Activated CD8-positive, alpha-beta memory T cell treated with anti-CD3 and anti-CD28 coated beads, Interleukin-2, amount 50 U/mL, for 1 hour (primary cell): Measurements from ENCODE around the gene CNTROB.
A peak's percentile ranks its signal among the peaks of the same experiment; 100 is the strongest.

Experiments used
- DNase-seq: peaks from one replicate; pipeline ENCODE4 v3.0.0-alpha.2; 2020; ENCODE audit errors: extremely low read depth

CNTROB gene

DNA sequence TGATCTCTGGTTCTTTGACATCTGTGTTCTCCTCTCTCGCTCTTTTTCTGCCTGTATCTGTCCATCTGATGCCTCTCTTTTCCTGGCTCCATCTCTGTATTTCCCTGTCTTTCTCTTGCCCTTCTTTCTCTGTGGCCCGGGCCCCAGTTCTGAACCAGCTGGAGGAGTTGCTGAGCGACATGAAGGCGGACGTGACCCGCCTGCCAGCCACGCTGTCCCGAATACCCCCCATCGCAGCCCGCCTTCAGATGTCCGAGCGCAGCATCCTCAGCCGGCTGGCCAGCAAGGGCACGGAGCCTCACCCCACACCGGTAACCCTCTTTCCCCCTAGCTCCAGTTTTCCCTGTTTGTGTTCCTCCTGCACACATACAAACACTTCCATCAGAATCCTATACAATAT, 21.7 kb upstream of the CNTROB start:
- no peak for DNase-seq

DNA sequence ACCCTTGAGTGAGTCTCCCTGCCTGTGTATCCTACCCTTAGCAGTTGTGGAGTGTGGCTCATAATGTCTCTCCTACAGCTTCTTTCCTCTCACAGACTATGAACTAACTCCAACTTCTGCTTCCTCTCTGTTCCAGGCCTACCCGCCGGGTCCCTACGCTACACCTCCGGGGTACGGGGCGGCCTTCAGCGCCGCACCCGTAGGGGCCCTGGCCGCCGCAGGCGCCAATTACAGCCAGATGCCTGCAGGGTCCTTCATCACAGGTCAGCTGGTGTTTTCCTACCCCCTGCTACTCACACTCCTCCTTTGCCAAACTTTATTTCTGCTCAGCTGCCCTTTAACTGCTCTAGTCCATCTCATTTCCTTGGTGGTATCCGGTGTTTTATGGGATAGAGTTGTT, 21.3 kb upstream of the CNTROB start:
- no peak for DNase-seq

DNA sequence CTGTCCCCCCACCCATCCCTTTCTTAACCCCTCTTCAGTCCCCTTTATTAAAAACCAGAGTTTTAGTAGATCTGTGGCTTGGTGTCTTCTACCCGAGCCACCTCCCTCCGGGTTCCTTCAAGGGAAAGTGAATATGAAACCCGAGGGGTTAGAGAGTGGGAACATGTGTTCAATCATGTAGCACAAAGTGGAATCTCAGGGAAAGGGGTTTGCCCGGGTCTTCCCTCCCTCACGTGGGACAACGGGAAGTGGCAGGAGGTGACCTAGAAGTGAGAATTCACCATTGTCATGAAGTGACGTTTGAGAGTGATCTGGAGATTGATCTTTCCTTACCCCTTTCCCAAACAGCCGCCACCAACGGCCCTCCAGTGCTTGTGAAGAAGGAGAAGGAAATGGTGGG, 20.9 kb upstream of the CNTROB start:
- DNase-seq, result no peak

DNA sequence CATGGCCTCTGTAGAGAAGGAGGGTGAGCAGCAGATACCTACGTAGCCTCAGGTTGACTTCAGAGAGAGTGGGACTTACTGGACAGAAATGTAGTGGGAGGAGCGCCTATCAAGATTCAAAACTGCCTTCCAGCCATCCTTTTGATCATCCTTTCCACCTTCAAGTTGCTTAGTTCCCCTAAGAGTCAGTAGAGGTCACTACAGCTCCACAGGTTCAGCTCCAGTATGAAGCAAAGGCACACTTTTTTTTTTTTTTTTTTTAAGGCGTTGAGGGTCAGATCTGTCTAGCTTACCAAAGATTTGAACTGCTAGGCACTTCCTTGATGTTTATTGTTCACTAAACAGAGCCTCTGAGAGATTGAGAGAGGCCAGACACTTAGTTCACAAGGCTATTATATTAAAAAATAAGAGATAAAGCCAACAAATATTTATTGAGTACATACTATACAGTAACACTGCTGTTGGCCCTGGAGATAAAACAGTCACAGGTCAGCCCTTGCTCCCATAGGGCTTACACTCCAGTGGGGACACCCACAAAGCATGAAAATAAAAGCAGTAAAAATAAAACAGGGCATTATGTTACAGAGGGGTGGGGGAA, 19.0 kb upstream of the CNTROB start:
- DNase-seq, result no peak

- no peak for DNase-seq
Measured at GRCh38 chr17:7915179-7915610, 16.8 kb upstream of the CNTROB start.

DNA sequence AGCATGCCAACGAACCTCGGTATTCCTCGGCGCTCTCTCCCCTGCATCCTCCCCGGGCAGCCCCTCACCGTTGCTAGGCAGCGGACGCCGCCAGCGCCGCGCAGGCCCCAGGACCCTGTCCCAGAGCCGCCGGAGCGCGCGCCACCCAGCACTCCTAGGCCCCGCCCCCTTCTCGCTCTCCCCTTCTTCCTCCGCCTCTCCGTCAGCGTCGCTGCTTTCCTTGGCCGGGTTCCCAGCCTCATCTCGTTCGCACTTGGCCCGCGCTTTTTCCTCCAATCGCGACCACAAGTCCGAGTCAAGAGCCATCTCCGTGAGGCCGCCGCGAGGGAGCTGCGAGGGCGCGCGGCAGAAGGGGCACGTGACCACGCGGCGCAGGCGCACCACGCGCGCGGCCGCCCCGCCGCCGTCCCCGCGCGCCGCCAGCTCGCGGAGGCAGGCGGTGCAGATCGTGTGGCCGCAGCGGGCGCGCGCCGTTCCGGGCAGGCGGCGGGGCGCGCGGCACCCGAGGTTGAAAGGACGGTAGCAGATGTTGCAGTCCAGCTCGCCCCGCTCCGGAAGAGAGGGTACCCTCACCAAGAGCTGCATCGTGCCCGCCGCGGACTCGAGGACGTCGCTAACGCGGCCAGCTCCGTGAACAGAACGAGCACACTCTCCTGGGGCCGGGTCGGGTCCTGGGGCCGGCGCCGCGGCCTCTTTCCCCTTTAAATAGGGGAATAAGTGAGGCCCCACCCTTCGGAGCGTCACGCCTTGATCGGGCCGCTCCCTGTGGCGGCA, 16.2 kb upstream of the CNTROB start, which contains the start of gene RNF227:
RNF227 (minus strand) TSS at position 679 of the 774 bp plus-strand sequence; CDS start at position 585, 94 bp downstream.
- peak; percentile 60 for DNase-seq

DNA sequence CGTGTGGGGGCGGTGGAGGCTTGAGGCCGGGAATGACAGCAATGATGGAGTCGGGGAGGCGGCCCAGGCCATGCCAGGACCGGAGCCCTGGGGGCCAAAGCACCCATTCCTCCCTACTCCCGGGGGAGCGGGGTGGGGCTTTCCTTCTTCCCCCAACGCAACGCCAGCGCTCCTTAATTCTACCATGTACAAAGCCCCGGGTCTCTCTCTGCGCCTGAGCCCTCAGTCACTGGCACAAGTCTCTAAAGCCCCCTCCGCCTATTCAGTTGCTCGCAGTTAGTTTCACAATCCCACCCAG, 15.7 kb upstream of the CNTROB start:
- DNase-seq, result no peak

GRCh38 chr17:7916808-7917207, 15.2 kb upstream of the CNTROB start:
- DNase-seq, result no peak

DNA sequence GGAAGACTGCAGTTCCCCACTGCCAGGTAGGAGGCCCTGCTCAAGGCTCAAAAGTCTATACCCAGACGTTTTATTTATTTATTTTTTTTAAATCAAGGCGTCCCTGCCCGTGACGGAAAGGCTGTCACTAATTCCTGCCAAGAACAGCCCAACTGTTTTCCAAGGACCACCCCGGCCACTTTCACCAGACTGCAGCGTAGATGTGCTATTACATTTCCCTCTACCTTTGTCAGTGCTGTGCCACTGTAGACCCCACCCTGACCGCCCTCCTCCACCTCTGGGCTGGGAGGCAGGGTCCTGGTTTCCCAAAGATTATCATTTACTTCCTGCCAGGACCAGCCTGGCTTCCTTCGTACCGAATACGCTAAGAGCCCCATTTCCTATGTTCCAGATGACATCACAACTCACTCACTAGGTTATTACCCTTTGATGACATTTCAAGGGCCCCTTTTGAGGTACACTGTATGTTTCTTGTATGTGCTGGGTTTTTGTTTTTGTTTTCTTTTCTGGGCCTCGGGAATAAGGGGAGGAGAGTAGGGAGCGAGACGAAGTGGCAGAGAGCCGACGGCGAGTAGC, 9.6 kb upstream of the CNTROB start:
- DNase-seq, result no peak

GRCh38 chr17:7922845-7923628, 9.0 kb upstream of the CNTROB start:
- peak; percentile 54 for DNase-seq

- DNase-seq, result no peak
Measured at GRCh38 chr17:7927596-7927995, 4.4 kb upstream of the CNTROB start.

DNA sequence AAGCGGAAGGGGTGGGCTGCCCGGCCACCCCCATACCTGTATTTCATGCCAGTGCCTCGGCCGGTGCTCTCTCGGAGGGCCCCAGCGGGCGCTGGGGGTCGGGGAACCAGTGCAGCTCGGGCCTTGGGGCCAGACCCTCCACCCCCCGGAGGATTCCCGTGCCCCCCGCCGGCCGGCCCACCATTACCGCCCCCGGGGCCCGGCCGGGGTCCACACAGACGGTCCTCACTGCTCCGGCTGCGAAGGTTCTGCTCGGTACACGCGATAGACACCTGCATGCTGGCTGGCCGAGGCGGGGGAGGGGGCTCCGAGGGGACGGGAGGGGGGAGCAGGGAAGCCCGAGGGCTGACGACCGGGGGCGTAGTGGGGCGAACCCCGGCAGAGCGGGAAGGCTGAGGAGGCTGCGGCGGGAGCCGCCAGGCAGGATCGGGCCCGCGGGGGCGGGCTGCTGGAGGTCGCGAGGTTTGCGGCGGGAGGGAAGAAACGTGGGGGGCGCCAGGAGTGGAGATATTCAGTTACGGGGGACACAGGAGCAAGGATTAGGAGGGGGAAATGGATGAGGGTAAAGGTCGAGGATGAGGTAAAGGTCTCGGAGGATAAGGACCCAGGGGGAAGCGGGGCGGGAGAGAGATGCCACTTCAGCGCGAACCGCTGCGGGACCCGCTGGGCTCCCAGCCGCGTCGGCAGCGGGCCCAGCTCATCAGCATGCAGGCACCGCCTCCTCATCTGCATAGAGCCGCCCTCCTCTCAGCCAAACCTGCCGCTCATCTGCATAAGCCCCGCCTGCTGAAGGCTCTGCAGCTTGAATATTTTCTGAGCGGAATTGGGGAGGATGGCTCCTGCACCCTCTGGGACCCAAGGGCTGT, 2.6 kb upstream of the CNTROB start, which contains the start of gene KCNAB3:
KCNAB3 (minus strand) TSS at position 699 of the 866 bp plus-strand sequence; CDS start at position 278, 421 bp downstream.
- DNase-seq, result no peak

- no peak for DNase-seq
Measured at GRCh38 chr17:7930841-7931631, 970 bp upstream of the CNTROB start.

DNA sequence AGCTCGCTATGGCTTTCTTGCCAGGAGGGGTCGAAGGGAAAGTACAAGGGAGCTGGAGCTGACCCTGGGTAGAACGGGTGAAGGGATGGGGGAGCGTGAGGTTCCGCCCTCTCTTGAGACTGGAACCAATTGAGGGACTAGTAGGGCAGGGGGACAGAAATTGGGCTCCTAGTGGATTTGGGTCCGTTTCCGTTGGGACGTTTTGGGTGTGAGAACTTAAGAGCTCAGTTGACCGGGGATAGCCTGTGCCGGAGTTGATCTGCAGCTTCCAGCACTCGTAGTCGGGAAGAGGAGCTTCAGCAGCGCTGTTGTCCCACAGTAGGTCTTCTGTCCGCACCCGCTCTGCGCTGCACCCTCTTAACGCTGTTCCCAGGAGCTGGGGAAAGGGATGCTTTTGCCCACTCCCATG, 481 bp downstream of the CNTROB start:
- no peak for DNase-seq

- DNase-seq, result no peak
Measured at GRCh38 chr17:7932949-7933348, 943 bp downstream of the CNTROB start.

- no peak for DNase-seq
Measured at GRCh38 chr17:7935859-7936258, 3.9 kb downstream of the CNTROB start.

- DNase-seq, result no peak
Measured at GRCh38 chr17:7940034-7940433, 8.0 kb downstream of the CNTROB start.

- no peak for DNase-seq
Measured at GRCh38 chr17:7940743-7941142, 8.7 kb downstream of the CNTROB start.

DNA sequence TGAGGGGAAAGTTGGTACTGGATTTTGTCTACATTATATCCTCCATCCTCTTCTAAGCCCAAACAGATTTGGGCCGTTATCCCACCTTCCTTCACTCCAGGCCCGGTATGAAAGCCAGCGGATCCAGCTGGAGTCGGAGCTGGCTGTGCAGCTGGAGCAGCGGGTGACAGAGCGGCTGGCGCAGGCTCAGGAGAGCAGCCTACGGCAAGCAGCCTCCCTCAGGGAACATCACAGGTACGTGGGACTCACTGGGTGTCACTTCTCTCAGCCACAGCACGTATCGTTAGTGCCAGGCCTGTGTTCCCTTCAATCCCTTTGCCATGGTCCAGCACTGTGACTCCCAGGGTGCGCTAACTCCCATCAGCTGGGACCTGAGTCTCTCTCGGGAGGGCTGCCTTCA, 11.3 kb downstream of the CNTROB start:
- no peak for DNase-seq

- DNase-seq, result no peak
Measured at GRCh38 chr17:7944326-7944725, 12.3 kb downstream of the CNTROB start.

DNA sequence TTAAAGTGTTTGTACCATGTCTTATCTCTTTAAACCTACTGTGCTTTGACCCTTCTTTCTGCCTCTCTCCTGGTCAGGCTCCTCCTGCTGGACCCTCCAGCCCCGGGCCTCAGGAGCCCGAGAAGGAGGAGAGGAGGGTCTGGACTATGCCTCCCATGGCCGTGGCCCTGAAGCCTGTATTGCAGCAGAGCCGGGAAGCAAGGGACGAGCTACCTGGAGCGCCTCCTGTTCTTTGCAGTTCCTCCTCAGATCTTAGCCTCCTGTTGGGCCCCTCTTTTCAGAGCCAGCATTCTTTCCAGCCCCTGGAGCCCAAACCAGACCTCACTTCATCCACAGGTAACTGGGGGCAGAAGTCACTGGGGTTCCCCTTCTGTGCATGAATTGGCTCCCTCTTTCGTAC, 13.6 kb downstream of the CNTROB start:
- DNase-seq, result no peak
